NCI-H226 (cell line): ENCODE data around the gene PNPLA7.
"Not testable (repeated sequence)": the region's sequence is repeated elsewhere in the genome, so short reads cannot be mapped to it uniquely, and the experiment has no call there.

Source experiments
- DNase-seq: peaks from one replicate; pipeline ENCODE4 v3.0.0-alpha.2; 2015

PNPLA7 gene

GRCh38 chr9:137536594-137537131 is 13.5 kb downstream of the PNPLA7 start:
- DNase-seq: not testable (repeated sequence)

GRCh38 chr9:137535120-137535428 is 15.1 kb downstream of the PNPLA7 start:
- no peak for DNase-seq

GRCh38 chr9:137534256-137535119 is 15.7 kb downstream of the PNPLA7 start:
- DNase-seq: peak; percentile 26

- DNase-seq: not testable (repeated sequence)
These were observed 17.2 kb downstream of the PNPLA7 start for GRCh38 chr9:137532891-137533468.

GRCh38 chr9:137531099-137531765 is 19.0 kb downstream of the PNPLA7 start:
- no peak for DNase-seq

- DNase-seq: no peak
These were observed 19.9 kb downstream of the PNPLA7 start for GRCh38 chr9:137530331-137530730.

- DNase-seq: no peak
These were observed 25.3 kb downstream of the PNPLA7 start for GRCh38 chr9:137524981-137525317.

- DNase-seq: no peak
These were observed 25.8 kb downstream of the PNPLA7 start for GRCh38 chr9:137524161-137524980.

GRCh38 chr9:137522746-137523455 is 27.3 kb downstream of the PNPLA7 start:
- DNase-seq: no peak

- DNase-seq: no peak
These were observed 28.7 kb downstream of the PNPLA7 start for GRCh38 chr9:137521405-137521985.

GRCh38 chr9:137520614-137521404 is 29.4 kb downstream of the PNPLA7 start:
- DNase-seq: no peak

GRCh38 chr9:137519553-137519952 is 30.6 kb downstream of the PNPLA7 start:
- no peak for DNase-seq

- DNase-seq: not testable (repeated sequence)
These were observed 31.3 kb downstream of the PNPLA7 start for GRCh38 chr9:137518661-137519459.

GRCh38 chr9:137516144-137516917 is 33.9 kb downstream of the PNPLA7 start:
- DNase-seq: no peak

GRCh38 chr9:137515338-137515724 is 34.9 kb downstream of the PNPLA7 start:
- no peak for DNase-seq

GRCh38 chr9:137514691-137515337 is 35.4 kb downstream of the PNPLA7 start:
- no peak for DNase-seq

GRCh38 chr9:137513801-137514570 is 36.2 kb downstream of the PNPLA7 start:
- DNase-seq: not testable (repeated sequence)

GRCh38 chr9:137513136-137513535 is 37.1 kb downstream of the PNPLA7 start:
- not testable (repeated sequence) for DNase-seq
